NCI-H774 (cell line): Measurements from ENCODE around the gene WSCD1.

ENCODE experiments used
- DNase-seq: peaks from one replicate; lab custom pipeline; 2025; lab: John Stamatoyannopoulos, UW

Gene WSCD1

GRCh38 chr17:6069539-6070429 is at the start of gene WSCD1:
TSS of gene WSCD1 (plus strand) at chr17:6070379. CDS start at chr17:6080659, 10,280 bp downstream.
- no peak for DNase-seq

GRCh38 chr17:6021011-6021400 is 49.2 kb upstream of the WSCD1 start:
- no peak for DNase-seq

GRCh38 chr17:6021627-6022026 is 48.6 kb upstream of the WSCD1 start:
- DNase-seq, result no peak

GRCh38 chr17:6023036-6023831 is 46.9 kb upstream of the WSCD1 start:
- no peak for DNase-seq

- no peak for DNase-seq
These were observed 45.6 kb upstream of the WSCD1 start for GRCh38 chr17:6024576-6024975.

- DNase-seq, result no peak
These were observed 42.7 kb upstream of the WSCD1 start for GRCh38 chr17:6027342-6028024.

- no peak for DNase-seq
These were observed 41.9 kb upstream of the WSCD1 start for GRCh38 chr17:6028294-6028693.

GRCh38 chr17:6035801-6036394 is 34.3 kb upstream of the WSCD1 start:
- DNase-seq, result no peak

GRCh38 chr17:6040504-6040903 is 29.7 kb upstream of the WSCD1 start:
- no peak for DNase-seq

GRCh38 chr17:6041246-6041645 is 28.9 kb upstream of the WSCD1 start:
- no peak for DNase-seq

- DNase-seq, result no peak
These were observed 26.8 kb upstream of the WSCD1 start for GRCh38 chr17:6043405-6043804.

- no peak for DNase-seq
These were observed 25.9 kb upstream of the WSCD1 start for GRCh38 chr17:6044261-6044660.

- no peak for DNase-seq
These were observed 24.4 kb upstream of the WSCD1 start for GRCh38 chr17:6045621-6046357.

- DNase-seq, result no peak
These were observed 23.7 kb upstream of the WSCD1 start for GRCh38 chr17:6046431-6046830.

- DNase-seq, result no peak
These were observed 23.2 kb upstream of the WSCD1 start for GRCh38 chr17:6046931-6047330.

GRCh38 chr17:6047966-6048365 is 22.2 kb upstream of the WSCD1 start:
- DNase-seq, result no peak

GRCh38 chr17:6048486-6048885 is 21.7 kb upstream of the WSCD1 start:
- DNase-seq, result no peak

GRCh38 chr17:6052926-6053325 is 17.3 kb upstream of the WSCD1 start:
- DNase-seq, result no peak

GRCh38 chr17:6054372-6054771 is 15.8 kb upstream of the WSCD1 start:
- no peak for DNase-seq

- no peak for DNase-seq
These were observed 14.1 kb upstream of the WSCD1 start for GRCh38 chr17:6056104-6056503.

GRCh38 chr17:6057562-6057961 is 12.6 kb upstream of the WSCD1 start:
- no peak for DNase-seq
